T-helper 17 cell (primary cell): ENCODE measurements around the gene GGCT. TPM values are rescaled to one million over a fixed set of nuclear protein-coding genes. Genes with fewer than 3 reads are reported as not detected.
A peak's percentile ranks its signal among the peaks of the same experiment; 100 is the strongest.
"Not testable (repeated sequence)": the region's sequence is repeated elsewhere in the genome, so short reads cannot be mapped to it uniquely, and the experiment has no call there.

Source experiments
- ATAC-seq: fragments of 150-1000 bp; cut with Tn5 transposase; 2 replicates; pipeline ENCODE4 v1.10.0; 2021; ENCODE audit warnings: mild to moderate bottlenecking, moderate library complexity
- DNase-seq, 3 donors: peaks; one replicate each; pipeline versions ENCODE4 v3.0.0 to v3.0.0-alpha.2; 2020 to 2021
- H3K9me3 ChIP-seq: one replicate; pipeline ENCODE4 v1.7.0; 2013; ENCODE audit warnings: low read length, mild to moderate bottlenecking; ENCODE audit not compliant: control insufficient read depth, poor library complexity, severe bottlenecking
- H3K27ac Mint-ChIP-seq: one replicate; pipeline ENCODE4 v1.8.0; 2022; ENCODE audit warnings: mild to moderate bottlenecking, moderate library complexity, mixed read lengths
- H3K27me3 Mint-ChIP-seq: one replicate; pipeline ENCODE4 v1.8.0; 2022; ENCODE audit warnings: mixed read lengths
- H3K36me3 Mint-ChIP-seq: one replicate; pipeline ENCODE4 v1.8.0; 2022; ENCODE audit warnings: low read depth, mixed read lengths
- H3K4me1 Mint-ChIP-seq: one replicate; pipeline ENCODE4 v1.8.0; 2022; ENCODE audit warnings: mild to moderate bottlenecking, mixed read lengths
- H3K4me3 Mint-ChIP-seq: one replicate; pipeline ENCODE4 v1.8.0; 2022; ENCODE audit warnings: mild to moderate bottlenecking, moderate library complexity, mixed read lengths
- total RNA-seq, 4 donors: library from RNA in 2 of 4; stranded (reverse) in 2 of 4; gene quantifications; one replicate each; pipeline ENCODE4 v1.2.3 and lab custom pipeline; 2022 to 2026

The GGCT gene
- total RNA-seq, 2 donors from 2014 or later: 8.4 to 9.6 TPM

GRCh38 chr7:30528779-30529178 lies 24.1 kb upstream of the GGCT start:
- no peak for DNase-seq
- H3K27ac Mint-ChIP-seq: no peak overlapping the region
- no peak for ATAC-seq
- no peaks in the 10 kb centered on the region for H3K9me3 ChIP-seq
- H3K27me3 Mint-ChIP-seq: no peaks in the 10 kb centered on the region
- no peaks in the 10 kb centered on the region for H3K4me1 Mint-ChIP-seq
- peaks cover 4% of the 10 kb centered on the region for H3K36me3 Mint-ChIP-seq
- H3K4me3 Mint-ChIP-seq: no peak overlapping the region

- not testable (repeated sequence) for H3K36me3 Mint-ChIP-seq, H3K27me3 Mint-ChIP-seq, H3K9me3 ChIP-seq, H3K4me1 Mint-ChIP-seq, H3K27ac Mint-ChIP-seq, H3K4me3 Mint-ChIP-seq, ATAC-seq, DNase-seq
Observed at GRCh38 chr7:30527297-30527696, 22.7 kb upstream of the GGCT start.

- H3K9me3 ChIP-seq: no peaks in the 10 kb centered on the region
- Mint-ChIP-seq H3K4me3 (no peak overlapping the region), H3K36me3 (peaks cover 6% of the 10 kb centered on the region), H3K27ac (no peak overlapping the region), H3K4me1 (no peaks in the 10 kb centered on the region), H3K27me3 (no peaks in the 10 kb centered on the region)
- DNase-seq: no peak
- ATAC-seq: no peak
Observed at GRCh38 chr7:30526163-30526562, 21.5 kb upstream of the GGCT start.

GRCh38 chr7:30525429-30525828 lies 20.8 kb upstream of the GGCT start:
- no peaks in the 10 kb centered on the region for H3K9me3 ChIP-seq
- Mint-ChIP-seq H3K4me3 (no peak overlapping the region), H3K27ac (no peak overlapping the region), H3K27me3 (no peaks in the 10 kb centered on the region), H3K4me1 (peaks cover 2% of the 10 kb centered on the region), H3K36me3 (peaks cover 5% of the 10 kb centered on the region)
- DNase-seq: no peak
- no peak for ATAC-seq

DNA sequence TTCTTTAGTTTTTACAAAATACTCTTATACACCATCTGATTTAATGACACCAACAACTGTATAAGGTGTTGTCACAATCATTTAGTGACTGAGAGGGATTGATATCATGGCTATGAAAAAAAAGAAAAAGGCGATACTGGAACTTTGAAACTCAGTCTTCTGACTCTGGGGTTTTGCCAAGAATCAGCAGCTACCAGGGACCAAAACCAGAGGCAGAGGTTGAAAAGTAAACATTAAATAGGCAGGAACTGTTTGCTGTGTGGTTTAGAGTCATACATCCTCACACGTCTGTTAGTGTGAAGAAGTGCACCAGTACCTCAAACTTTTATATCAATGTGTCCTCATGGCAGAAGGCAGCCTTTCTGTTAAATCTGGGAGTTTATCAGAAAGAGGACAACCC lies 19.9 kb upstream of the GGCT start:
- Mint-ChIP-seq H3K27me3 (no peaks in the 10 kb centered on the region), H3K36me3 (peaks cover 3% of the 10 kb centered on the region), H3K4me3 (no peak overlapping the region), H3K4me1 (peaks cover 2% of the 10 kb centered on the region), H3K27ac (no peak overlapping the region)
- ATAC-seq (no peak), DNase-seq (no peak)
- no peaks in the 10 kb centered on the region for H3K9me3 ChIP-seq

DNA sequence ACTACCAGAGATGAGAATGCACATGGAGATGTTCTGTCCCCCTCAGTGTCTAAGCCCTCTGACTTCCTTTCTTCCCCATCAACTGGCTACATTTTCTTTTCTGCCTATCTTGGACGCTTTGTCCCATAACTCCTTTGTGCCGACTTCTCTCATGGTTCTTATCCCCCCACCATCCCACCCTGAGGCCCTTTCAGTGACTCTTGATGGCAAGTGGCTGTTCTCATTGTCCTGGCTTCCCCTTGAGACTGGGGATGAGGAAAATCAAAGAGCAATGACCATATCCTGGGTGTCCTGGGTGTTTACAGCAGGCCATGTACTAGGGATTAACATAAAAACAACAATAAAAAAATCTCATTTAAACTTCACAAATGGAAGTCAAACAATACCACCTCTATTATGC lies 18.8 kb upstream of the GGCT start:
- Mint-ChIP-seq H3K4me1 (peaks cover 2% of the 10 kb centered on the region), H3K27me3 (no peaks in the 10 kb centered on the region), H3K36me3 (peaks cover 3% of the 10 kb centered on the region), H3K4me3 (no peak overlapping the region), H3K27ac (no peak overlapping the region)
- no peak for DNase-seq
- no peak for ATAC-seq
- H3K9me3 ChIP-seq: no peaks in the 10 kb centered on the region

- peaks cover 3% of the 10 kb centered on the region for H3K36me3 Mint-ChIP-seq
- peaks cover 4% of the 10 kb centered on the region for H3K4me1 Mint-ChIP-seq
- DNase-seq (no peak), ATAC-seq (no peak)
- H3K27ac Mint-ChIP-seq: no peak overlapping the region
- H3K4me3 Mint-ChIP-seq: no peak overlapping the region
- no peaks in the 10 kb centered on the region for H3K9me3 ChIP-seq
- no peaks in the 10 kb centered on the region for H3K27me3 Mint-ChIP-seq
Observed at GRCh38 chr7:30522159-30522558, 17.5 kb upstream of the GGCT start.

- Mint-ChIP-seq H3K4me1 (peaks cover 4% of the 10 kb centered on the region), H3K4me3 (no peak overlapping the region), H3K27ac (no peak overlapping the region), H3K27me3 (no peaks in the 10 kb centered on the region), H3K36me3 (peaks cover 3% of the 10 kb centered on the region)
- DNase-seq: no peak
- no peak for ATAC-seq
- no peaks in the 10 kb centered on the region for H3K9me3 ChIP-seq
Observed at GRCh38 chr7:30521532-30521931, 16.9 kb upstream of the GGCT start.

GRCh38 chr7:30519122-30519521 lies 14.5 kb upstream of the GGCT start:
- no peak overlapping the region for H3K27ac Mint-ChIP-seq
- ATAC-seq: no peak
- no peak for DNase-seq
- no peaks in the 10 kb centered on the region for H3K27me3 Mint-ChIP-seq
- H3K36me3 Mint-ChIP-seq: peaks cover 3% of the 10 kb centered on the region
- H3K4me1 Mint-ChIP-seq: peaks cover 5% of the 10 kb centered on the region
- no peak overlapping the region for H3K4me3 Mint-ChIP-seq
- H3K9me3 ChIP-seq: no peaks in the 10 kb centered on the region

GRCh38 chr7:30515761-30516160 lies 11.1 kb upstream of the GGCT start:
- H3K9me3 ChIP-seq: no peaks in the 10 kb centered on the region
- Mint-ChIP-seq H3K4me3 (no peak overlapping the region), H3K27me3 (no peaks in the 10 kb centered on the region), H3K36me3 (no peaks in the 10 kb centered on the region), H3K27ac (no peak overlapping the region), H3K4me1 (peaks cover 9% of the 10 kb centered on the region)
- DNase-seq (no peak), ATAC-seq (no peak)

- H3K9me3 ChIP-seq: no peaks in the 10 kb centered on the region
- Mint-ChIP-seq H3K36me3 (no peaks in the 10 kb centered on the region), H3K4me3 (no peak overlapping the region), H3K27me3 (no peaks in the 10 kb centered on the region), H3K27ac (no peak overlapping the region), H3K4me1 (peaks cover 12% of the 10 kb centered on the region)
- ATAC-seq (no peak), DNase-seq (no peak)
Observed at GRCh38 chr7:30514776-30515175, 10.1 kb upstream of the GGCT start.

DNA sequence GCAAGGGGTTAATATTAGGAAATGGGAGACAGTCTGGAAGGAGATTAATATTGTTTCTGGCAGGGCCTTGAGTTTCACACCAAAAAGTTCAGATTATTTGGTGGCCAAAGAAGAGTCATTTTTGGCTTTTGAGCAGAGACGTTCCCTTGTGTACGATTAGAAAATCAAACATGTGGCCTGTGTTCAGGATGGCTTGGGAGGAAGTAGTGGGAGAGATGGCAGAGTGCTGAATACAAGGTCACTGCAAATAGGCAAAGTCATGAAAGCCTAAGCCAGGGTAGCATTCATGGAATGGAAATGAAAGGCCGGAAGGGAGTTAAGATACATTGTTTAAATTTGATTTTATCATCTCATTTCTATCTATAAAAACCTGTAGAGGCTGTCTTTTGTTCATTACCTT lies 9.5 kb upstream of the GGCT start:
- H3K9me3 ChIP-seq: no peaks in the 10 kb centered on the region
- no peak for ATAC-seq
- H3K4me1 Mint-ChIP-seq: peaks cover 12% of the 10 kb centered on the region
- H3K27ac Mint-ChIP-seq: no peak overlapping the region
- DNase-seq: no peak
- H3K27me3 Mint-ChIP-seq: no peaks in the 10 kb centered on the region
- H3K36me3 Mint-ChIP-seq: no peaks in the 10 kb centered on the region
- H3K4me3 Mint-ChIP-seq: no peak overlapping the region

DNA sequence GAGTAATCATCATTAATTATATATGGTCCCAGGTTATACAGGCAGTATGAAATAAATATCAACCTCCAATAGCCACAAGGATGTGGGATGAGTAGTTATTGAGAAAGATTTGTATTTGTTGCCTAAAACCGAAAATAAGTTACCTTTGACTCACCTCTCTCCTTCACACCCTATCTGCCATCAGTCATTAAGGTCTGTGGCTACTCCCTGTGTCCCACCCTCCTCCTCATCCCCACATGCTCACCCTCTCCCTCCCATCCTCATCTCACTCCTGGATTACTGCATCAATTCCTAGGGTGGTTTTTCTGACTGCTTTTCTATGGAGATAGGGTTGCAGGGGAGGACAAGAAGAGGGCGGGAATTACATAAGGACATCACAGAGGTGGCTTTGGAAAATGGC lies 9.1 kb upstream of the GGCT start:
- DNase-seq: no peak
- no peaks in the 10 kb centered on the region for H3K9me3 ChIP-seq
- Mint-ChIP-seq H3K36me3 (no peaks in the 10 kb centered on the region), H3K27me3 (no peaks in the 10 kb centered on the region), H3K4me1 (peaks cover 14% of the 10 kb centered on the region), H3K27ac (no peak overlapping the region), H3K4me3 (no peak overlapping the region)
- no peak for ATAC-seq

DNA sequence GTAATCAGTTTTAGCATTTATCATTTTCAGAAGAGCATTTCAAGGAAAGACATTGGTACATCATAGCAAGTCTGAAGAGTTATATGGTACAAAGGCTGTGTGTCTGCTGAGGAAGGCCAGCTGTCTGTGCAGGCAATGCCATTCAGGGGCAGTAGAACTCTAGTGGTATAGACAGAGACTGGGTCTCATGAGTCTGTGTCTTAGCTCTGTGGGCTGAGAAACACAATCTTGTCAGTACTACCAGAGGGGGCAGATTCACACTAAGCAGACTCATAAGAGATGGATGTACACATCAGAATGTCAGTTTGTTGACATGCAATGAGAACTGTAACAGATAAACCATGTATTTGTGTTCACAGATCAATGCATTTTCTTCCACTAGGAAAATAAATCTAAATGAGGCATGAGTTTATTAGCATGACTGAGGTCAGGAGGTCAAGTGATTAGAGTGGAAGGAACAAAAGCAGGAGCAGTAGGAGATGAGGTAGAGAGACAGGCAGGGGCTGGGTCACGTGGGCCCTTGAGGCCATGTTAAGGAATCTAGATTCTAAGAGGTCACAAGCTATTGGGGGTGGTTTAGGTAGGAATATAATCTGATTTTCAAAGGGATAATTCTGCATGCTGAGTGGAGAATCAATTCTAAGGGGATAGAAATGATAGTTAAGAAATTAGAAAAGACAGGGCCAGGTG lies 7.5 kb upstream of the GGCT start:
- Mint-ChIP-seq H3K4me3 (no peak overlapping the region), H3K27me3 (no peaks in the 10 kb centered on the region), H3K4me1 (peaks cover 11% of the 10 kb centered on the region), H3K27ac (peak overlapping the region; percentile 67), H3K36me3 (no peaks in the 10 kb centered on the region)
- ATAC-seq (no peak), DNase-seq (no peak)
- H3K9me3 ChIP-seq: no peaks in the 10 kb centered on the region
